Hepatocyte (in vitro differentiated cells): ENCODE results near the gene PTPRM. TPM values are rescaled to one million over a fixed set of nuclear protein-coding genes. Genes with fewer than 3 reads are reported as not detected.

Experiments used
- DNase-seq: peaks from one replicate; pipeline ENCODE4 v3.0.0-alpha.2; 2016; ENCODE audit warnings: low spot score
- H2AFZ ChIP-seq: fragments of 200-600 bp; sonication (generic); 2 replicates; pipeline ENCODE4 v1.6.0; 2016; ENCODE audit warnings: antibody characterized with exemption, mild to moderate bottlenecking
- H3K27ac ChIP-seq: fragments of 200-600 bp; sonication (generic); 2 replicates; pipeline ENCODE4 v1.5.1; 2016; ENCODE audit warnings: mild to moderate bottlenecking
- H3K27me3 ChIP-seq: fragments of 200-600 bp; sonication (generic); 2 replicates; pipeline ENCODE4 v1.6.1; 2016
- H3K36me3 ChIP-seq: fragments of 200-600 bp; sonication (generic); replicated peaks from 2 replicates; pipeline ENCODE4 v1.5.1; 2016; ENCODE audit warnings: low read depth; ENCODE audit not compliant: insufficient read depth
- H3K4me1 ChIP-seq: fragments of 200-600 bp; sonication (generic); 2 replicates; pipeline ENCODE4 v1.5.1; 2016; ENCODE audit warnings: mild to moderate bottlenecking, moderate library complexity; ENCODE audit not compliant: insufficient read depth
- H3K4me2 ChIP-seq: fragments of 200-600 bp; sonication (generic); 2 replicates; pipeline ENCODE4 v1.6.0; 2016
- H3K4me3 ChIP-seq: fragments of 200-600 bp; sonication (generic); 2 replicates; pipeline ENCODE4 v1.5.1; 2016; ENCODE audit warnings: mild to moderate bottlenecking
- H3K79me2 ChIP-seq: fragments of 200-600 bp; sonication (generic); 2 replicates; pipeline ENCODE4 v1.6.0; 2017; ENCODE audit warnings: mild to moderate bottlenecking
- H3K9me2 ChIP-seq: fragments of 200-600 bp; sonication (generic); replicated peaks from 2 replicates; pipeline ENCODE4 v1.6.0; 2017; ENCODE audit warnings: mild to moderate bottlenecking; ENCODE audit not compliant: insufficient read depth
- H3K9me3 ChIP-seq: fragments of 200-600 bp; sonication (generic); 2 replicates; pipeline ENCODE4 v1.5.1; 2016; ENCODE audit warnings: low read depth, mild to moderate bottlenecking
- H4K20me1 ChIP-seq: fragments of 200-600 bp; sonication (generic); 2 replicates; pipeline ENCODE4 v1.6.0; 2016; ENCODE audit warnings: mild to moderate bottlenecking; ENCODE audit not compliant: insufficient read depth, poor library complexity, severe bottlenecking
- CTCF ChIP-seq: fragments of 200-600 bp; sonication (generic); IDR thresholded peaks from 2 replicates; pipeline ENCODE4 v1.5.1; 2016; ENCODE audit warnings: antibody characterized with exemption, mild to moderate bottlenecking; ENCODE audit not compliant: poor library complexity
- EZH2 ChIP-seq: fragments of 200-600 bp; sonication (generic); IDR thresholded peaks from 2 replicates; pipeline ENCODE4 v1.6.1; 2016; ENCODE audit warnings: antibody characterized with exemption, mild to moderate bottlenecking, borderline replicate concordance
- EZH2phosphoT487 ChIP-seq: fragments of 200-600 bp; sonication (generic); IDR thresholded peaks from one replicate; pipeline ENCODE4 v1.6.1; 2018; ENCODE audit warnings: antibody characterized with exemption, mild to moderate bottlenecking, low read depth, moderate library complexity; ENCODE audit not compliant: unreplicated experiment, severe bottlenecking
- whole genome bisulfite sequencing: methylation state at CpG from one replicate; pipeline ENCODE4 v1.1.6; 2016; ENCODE audit warnings: low lambda C conversion rate; ENCODE audit errors: missing lambda C conversion rate; 5-methylcytosine and 5-hydroxymethylcytosine counted together
- polyA plus RNA-seq: library from polyadenylated mRNA; unstranded; fragments of >200 nt; fragmentation: Nextera tagmentation; extraction: Ambion mirVana; gene quantifications from 2 replicates; pipeline ENCODE4 v1.2.1, GENCODE V29; 2016
- total RNA-seq: library from RNA; depleted of rRNA; stranded (reverse); fragments of >200 nt; gene quantifications from 2 replicates; pipeline ENCODE4 v1.2.3, GENCODE V29; 2014

Gene PTPRM
- total and polyA plus RNA-seq, 2 experiments from 2014 or later: 26.1 to 47.4 TPM

GRCh38 chr18:8365006-8365405, 797.9 kb downstream of the PTPRM start:
- H3K9me3 ChIP-seq: no peaks in the 10 kb centered on the region
- no peak overlapping the region for H2AFZ ChIP-seq
- H3K27ac ChIP-seq: no peak overlapping the region
- no peak overlapping the region for H3K4me3 ChIP-seq
- H3K27me3 ChIP-seq: peaks cover 28% of the 10 kb centered on the region
- WGBS: 87% methylated on average over 5 of the region's 5 CpGs
- no peaks in the 10 kb centered on the region for H3K9me2 ChIP-seq
- no peak for TF ChIP-seq EZH2
- no peak for TF ChIP-seq EZH2phosphoT487
- TF ChIP-seq CTCF: no peak
- no peaks in the 10 kb centered on the region for H4K20me1 ChIP-seq
- no peak for DNase-seq
- H3K79me2 ChIP-seq: no peaks in the 10 kb centered on the region
- H3K4me2 ChIP-seq: no peak overlapping the region
- H3K4me1 ChIP-seq: no peaks in the 10 kb centered on the region
- no peaks in the 10 kb centered on the region for H3K36me3 ChIP-seq

- H3K79me2 ChIP-seq: no peaks in the 10 kb centered on the region
- H3K27me3 ChIP-seq: peaks cover 28% of the 10 kb centered on the region
- no peaks in the 10 kb centered on the region for H3K9me2 ChIP-seq
- H3K36me3 ChIP-seq: no peaks in the 10 kb centered on the region
- no peaks in the 10 kb centered on the region for H3K9me3 ChIP-seq
- H3K4me1 ChIP-seq: no peaks in the 10 kb centered on the region
- no peak overlapping the region for H2AFZ ChIP-seq
- TF ChIP-seq EZH2phosphoT487 (no peak), EZH2 (no peak), CTCF (no peak)
- H3K4me2 ChIP-seq: no peak overlapping the region
- WGBS: 90% methylated on average over 2 of the region's 2 CpGs
- no peak for DNase-seq
- no peak overlapping the region for H3K27ac ChIP-seq
- H3K4me3 ChIP-seq: no peak overlapping the region
- no peaks in the 10 kb centered on the region for H4K20me1 ChIP-seq
Observed at GRCh38 chr18:8365528-8365927, 798.4 kb downstream of the PTPRM start.

- H3K27me3 ChIP-seq: peaks cover 28% of the 10 kb centered on the region
- H3K27ac ChIP-seq: no peak overlapping the region
- H3K4me3 ChIP-seq: no peak overlapping the region
- no peak for DNase-seq
- no peaks in the 10 kb centered on the region for H3K4me1 ChIP-seq
- 88% methylated on average over 5 of the region's 5 CpGs for WGBS
- no peaks in the 10 kb centered on the region for H3K79me2 ChIP-seq
- H2AFZ ChIP-seq: no peak overlapping the region
- no peaks in the 10 kb centered on the region for H3K36me3 ChIP-seq
- H3K4me2 ChIP-seq: no peak overlapping the region
- TF ChIP-seq EZH2phosphoT487 (no peak), EZH2 (no peak), CTCF (no peak)
- no peaks in the 10 kb centered on the region for H3K9me3 ChIP-seq
- no peaks in the 10 kb centered on the region for H3K9me2 ChIP-seq
- no peaks in the 10 kb centered on the region for H4K20me1 ChIP-seq
Observed at GRCh38 chr18:8366070-8366469, 799.0 kb downstream of the PTPRM start.

GRCh38 chr18:8366656-8367055, 799.5 kb downstream of the PTPRM start:
- Histone ChIP-seq H3K4me1 (no peaks in the 10 kb centered on the region), H4K20me1 (no peaks in the 10 kb centered on the region), H3K4me2 (peak overlapping the region; percentile 86), H3K27ac (no peak overlapping the region), H3K9me3 (no peaks in the 10 kb centered on the region), H3K4me3 (no peak overlapping the region), H3K9me2 (no peaks in the 10 kb centered on the region), H3K79me2 (no peaks in the 10 kb centered on the region), H3K36me3 (no peaks in the 10 kb centered on the region), H2AFZ (no peak overlapping the region), H3K27me3 (peaks cover 28% of the 10 kb centered on the region)
- DNase-seq: peak; percentile 7
- WGBS: 77% methylated on average over 16 of the region's 16 CpGs
- TF ChIP-seq CTCF: no peak
- no peak for TF ChIP-seq EZH2phosphoT487
- TF ChIP-seq EZH2: no peak
